ENCODE data around the gene B4GALNT2. TPM values are rescaled to one million over a fixed set of nuclear protein-coding genes. Genes with fewer than 3 reads are reported as not detected.

The B4GALNT2 gene
- total and polyA plus RNA-seq, 2 of the 13 experiments (the other 11 are each of a cell fraction or from before 2014, with no cell fraction given) = not detected

DNA sequence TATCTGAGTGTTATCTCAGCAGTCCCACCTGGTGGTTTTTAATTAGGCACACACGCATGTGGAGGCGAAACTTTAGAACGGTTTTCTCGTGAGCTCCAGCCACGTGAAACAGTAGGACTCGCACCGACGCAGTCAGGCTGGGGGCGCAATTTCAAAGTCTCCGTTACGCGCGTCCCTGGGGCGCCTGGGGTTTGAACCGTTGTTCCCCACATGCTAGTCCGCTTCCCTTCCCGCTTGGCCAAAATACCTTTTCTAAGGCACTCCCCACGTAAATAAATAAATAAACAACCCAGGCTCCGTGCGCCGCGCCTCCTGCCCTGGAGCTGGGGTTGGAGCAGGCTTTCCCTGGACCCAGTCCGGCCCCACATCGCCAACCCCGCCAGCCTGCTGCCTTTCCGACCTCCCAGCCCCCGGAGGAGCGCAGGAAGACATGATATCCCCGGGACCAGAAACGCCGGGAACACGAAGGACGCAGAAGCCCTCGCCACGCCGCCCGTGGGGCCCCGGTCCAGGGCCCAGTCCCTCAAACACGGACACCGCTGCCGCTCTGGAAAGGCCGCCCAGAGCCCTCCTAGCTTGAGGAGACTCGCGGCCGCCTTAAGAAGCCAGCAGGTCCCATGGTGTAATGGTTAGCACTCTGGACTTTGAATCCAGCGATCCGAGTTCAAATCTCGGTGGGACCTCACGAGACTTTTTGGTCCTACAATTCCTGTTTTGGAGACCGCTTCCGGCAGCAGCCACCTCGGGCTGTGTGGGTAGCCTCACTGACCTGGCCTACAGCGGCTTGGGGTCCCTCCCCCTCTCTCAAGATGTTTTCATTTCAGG, 59.6 kb downstream of the B4GALNT2 start (continued):
- peak; percentile 75; the same call in 1 of the 2 replicates for TF ChIP-seq BRD4 (CRISPR knock-in tag; IDR thresholded peaks at IDR 0.05)
- peak; percentile 90 for TF ChIP-seq ZBTB42 (CRISPR knock-in tag; IDR thresholded peaks at IDR 0.05)
- TF ChIP-seq CREB3 (CRISPR knock-in tag; IDR thresholded peaks at IDR 0.05) = peak; percentile 60
- peak; percentile 96 for TF ChIP-seq TOPORS (CRISPR knock-in tag; IDR thresholded peaks at IDR 0.05)
- TF ChIP-seq, protein P1, sequence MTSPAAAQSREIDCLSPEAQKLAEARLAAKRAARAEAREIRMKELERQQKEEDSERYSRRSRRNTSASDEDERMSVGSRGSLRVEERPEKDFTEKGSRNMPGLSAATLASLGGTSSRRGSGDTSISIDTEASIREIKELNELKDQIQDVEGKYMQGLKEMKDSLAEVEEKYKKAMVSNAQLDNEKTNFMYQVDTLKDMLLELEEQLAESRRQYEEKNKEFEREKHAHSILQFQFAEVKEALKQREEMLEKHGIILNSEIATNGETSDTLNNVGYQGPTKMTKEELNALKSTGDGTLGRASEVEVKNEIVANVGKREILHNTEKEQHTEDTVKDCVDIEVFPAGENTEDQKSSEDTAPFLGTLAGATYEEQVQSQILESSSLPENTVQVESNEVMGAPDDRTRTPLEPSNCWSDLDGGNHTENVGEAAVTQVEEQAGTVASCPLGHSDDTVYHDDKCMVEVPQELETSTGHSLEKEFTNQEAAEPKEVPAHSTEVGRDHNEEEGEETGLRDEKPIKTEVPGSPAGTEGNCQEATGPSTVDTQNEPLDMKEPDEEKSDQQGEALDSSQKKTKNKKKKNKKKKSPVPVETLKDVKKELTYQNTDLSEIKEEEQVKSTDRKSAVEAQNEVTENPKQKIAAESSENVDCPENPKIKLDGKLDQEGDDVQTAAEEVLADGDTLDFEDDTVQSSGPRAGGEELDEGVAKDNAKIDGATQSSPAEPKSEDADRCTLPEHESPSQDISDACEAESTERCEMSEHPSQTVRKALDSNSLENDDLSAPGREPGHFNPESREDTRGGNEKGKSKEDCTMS (CRISPR knock-in tag; conservative IDR thresholded peaks at IDR 0.05) = no peak
- TF ChIP-seq ZNF75D (CRISPR knock-in tag; IDR thresholded peaks at IDR 0.05; ENCODE audit: borderline replicate concordance) = no peak
- no peak for TF ChIP-seq ATAD3A (CRISPR knock-in tag; IDR thresholded peaks at IDR 0.05)
- TF ChIP-seq, protein P2, sequence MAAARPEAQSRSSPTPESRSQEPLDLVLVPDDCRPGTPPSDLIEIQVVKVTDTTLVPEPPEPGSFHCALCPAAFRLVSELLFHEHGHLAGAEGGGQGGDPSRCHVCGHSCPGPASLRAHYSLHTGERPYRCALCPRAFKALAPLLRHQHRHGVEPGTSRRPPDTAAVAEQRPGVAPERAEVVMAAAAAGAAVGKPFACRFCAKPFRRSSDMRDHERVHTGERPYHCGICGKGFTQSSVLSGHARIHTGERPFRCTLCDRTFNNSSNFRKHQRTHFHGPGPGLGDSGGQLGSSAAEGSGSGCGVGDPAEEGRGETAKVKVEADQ (CRISPR knock-in tag; IDR thresholded peaks at IDR 0.05; ENCODE audit: borderline replicate concordance) = peak; percentile 95; the same call in 1 of the 2 replicates
- TF ChIP-seq ZZZ3 (CRISPR knock-in tag; IDR thresholded peaks at IDR 0.05; ENCODE audit: borderline replicate concordance) = no peak
- TF ChIP-seq GRHL1 (CRISPR knock-in tag; conservative IDR thresholded peaks at IDR 0.05) = no peak; the same call in 1 of the 2 replicates
- peak; percentile 35; the same call in 1 of the 2 replicates for TF ChIP-seq RXRB (CRISPR knock-in tag; IDR thresholded peaks at IDR 0.05; ENCODE audit: borderline replicate concordance)
- peak; percentile 54; the same call in 1 of the 2 replicates for TF ChIP-seq ZNF281 (CRISPR knock-in tag; IDR thresholded peaks at IDR 0.05; ENCODE audit: borderline replicate concordance)
- TF ChIP-seq U2AF1 (optimal IDR thresholded peaks at IDR 0.05; ENCODE audit: low read depth, low read length) = peak; percentile 79
- peak; percentile 91 for TF ChIP-seq YEATS4 (CRISPR knock-in tag; IDR thresholded peaks at IDR 0.05; ENCODE audit: borderline replicate concordance)
- 0 out of 2 replicates have a peak, but pooled peaks have one; percentile 54 for TF ChIP-seq GTF2F1 (IDR thresholded peaks at IDR 0.05; ENCODE audit: low read length)
- TF ChIP-seq ZMYM4 (CRISPR knock-in tag; IDR thresholded peaks at IDR 0.05) = no peak; the same call in 1 of the 2 replicates
- no peak; the same call in 1 of the 2 replicates for TF ChIP-seq ISX (CRISPR knock-in tag; conservative IDR thresholded peaks at IDR 0.05)
- no peak for TF ChIP-seq FOSL1 (CRISPR knock-in tag; IDR thresholded peaks at IDR 0.05; ENCODE audit: borderline replicate concordance)
- TF ChIP-seq, protein P3, sequence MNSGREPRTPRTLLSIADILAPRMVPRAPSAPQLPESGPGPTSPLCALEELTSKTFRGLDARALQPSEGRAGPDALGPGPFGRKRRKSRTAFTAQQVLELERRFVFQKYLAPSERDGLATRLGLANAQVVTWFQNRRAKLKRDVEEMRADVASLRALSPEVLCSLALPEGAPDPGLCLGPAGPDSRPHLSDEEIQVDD (CRISPR knock-in tag; IDR thresholded peaks at IDR 0.05; ENCODE audit: borderline replicate concordance) = peak; percentile 12; the same call in 1 of the 2 replicates
